ENCODE measurements around the gene SNIP1. TPM values are rescaled to one million over a fixed set of nuclear protein-coding genes. Genes with fewer than 3 reads are reported as not detected.

Gene SNIP1
- total RNA-seq, 1 experiment from 2014 or later = 15.1 TPM

DNA sequence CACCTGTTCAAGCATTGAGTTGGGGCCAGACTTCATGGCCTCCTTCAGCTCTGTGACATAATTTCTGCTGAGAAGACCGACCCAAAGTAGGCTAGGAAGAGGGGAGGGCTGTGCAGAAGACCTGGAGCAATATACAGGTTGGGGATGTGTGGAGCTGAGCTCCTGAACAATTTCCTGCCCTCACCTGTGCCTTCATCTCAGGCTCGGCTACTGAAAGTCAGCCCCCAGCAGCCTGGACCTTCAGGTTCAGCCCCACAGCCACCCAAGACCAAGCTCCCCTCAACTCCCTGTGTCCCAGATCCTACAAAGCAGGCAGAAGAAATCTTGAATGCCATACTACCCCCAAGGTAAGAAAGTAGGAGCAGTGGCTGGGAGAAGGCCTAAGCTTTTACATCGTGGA lies 3.3 kb upstream of the SNIP1 start:
- Histone ChIP-seq H3K79me2 (ENCODE audit: insufficient read depth, low read length) (no peaks in the 10 kb centered on the region; the same call in 1 of the 2 replicates), H3K18ac (ENCODE audit: insufficient read length, low read depth, low read length) (peak overlapping the region; percentile 71), H3K56ac (ENCODE audit: insufficient read length, low read depth, low read length) (no peak overlapping the region), H3T11ph (ENCODE audit: low read length) (peak overlapping the region; percentile 82), H3K79me1 (ENCODE audit: insufficient read depth, low read depth, low read length, poor library complexity, severe bottlenecking) (no peaks in the 10 kb centered on the region), H4K8ac (replicated peaks; ENCODE audit: insufficient read length, low read depth, low read length) (no peak overlapping the region), H3K4ac (ENCODE audit: low read depth, low read length) (no peak overlapping the region; the same call in 1 of the 2 replicates), H3K4me1 (ENCODE audit: insufficient read depth, low read length) (no peaks in the 10 kb centered on the region), H2BK5ac (ENCODE audit: insufficient read length, low read length) (no peak overlapping the region), H2BK15ac (ENCODE audit: low read depth, low read length) (no peak overlapping the region), H4K20me1 (ENCODE audit: control insufficient read depth, insufficient read depth, insufficient read length) (no peaks in the 10 kb centered on the region), H2AK5ac (ENCODE audit: insufficient read length, low read length) (no peak overlapping the region), H3K14ac (ENCODE audit: insufficient read depth, low read length) (peak overlapping the region; percentile 92; the same call in 1 of the 2 replicates), H3K9ac (ENCODE audit: extremely low read depth, insufficient read length, low read length) (no peak overlapping the region), H4K5ac (ENCODE audit: insufficient read length, low read depth, low read length) (no peak overlapping the region), H3K23ac (ENCODE audit: insufficient read length, low read depth, low read length) (no peak overlapping the region), H3K9me3 (ENCODE audit: control insufficient read depth, low read depth, low read length) (no peaks in the 10 kb centered on the region), H2BK20ac (ENCODE audit: low read depth, low read length, poor library complexity, severe bottlenecking) (no peak overlapping the region), H3K4me2 (ENCODE audit: insufficient read depth, insufficient read length, low read length) (peak overlapping the region; percentile 60), H2BK12ac (ENCODE audit: insufficient read length, low read depth, low read length) (peak overlapping the region; percentile 18), H3K27me3 (ENCODE audit: insufficient read depth, low read length) (no peaks in the 10 kb centered on the region), H2AFZ (ENCODE audit: low read length) (no peak overlapping the region), H3K23me2 (ENCODE audit: insufficient read length, low read depth, low read length, poor library complexity, severe bottlenecking) (peaks cover 12% of the 10 kb centered on the region), H4K91ac (ENCODE audit: insufficient read length, low read depth, low read length) (peak overlapping the region; percentile 12), H2BK120ac (ENCODE audit: low read depth, low read length, poor library complexity, severe bottlenecking) (peak overlapping the region; percentile 89), H3K27ac (ENCODE audit: insufficient read length, low read depth, low read length) (no peak overlapping the region)
- H3K4me3 Mint-ChIP-seq = peak overlapping the region; percentile 81 to 86
- H3K27ac Mint-ChIP-seq = peak overlapping the region in 2 of 3 experiments; percentile 33 to 98; a peak in 3 of 7 replicates
- peaks cover 27 to 30% of the 10 kb centered on the region in 2 experiments for H3K4me1 Mint-ChIP-seq
- H3K9me3 Mint-ChIP-seq = peaks cover 5 to 6% of the 10 kb centered on the region in 2 experiments; a peak in 3 of 5 replicates
- H3K27me3 Mint-ChIP-seq (ENCODE audit: low read depth) = peaks cover 4% of the 10 kb centered on the region
- no CpG with 5 or more reads among the region's 3 CpGs for WGBS (ENCODE audit: extremely low coverage, insufficient read length, low lambda C conversion rate)
- no peak for DNase-seq
- TF ChIP-seq, protein P1, sequence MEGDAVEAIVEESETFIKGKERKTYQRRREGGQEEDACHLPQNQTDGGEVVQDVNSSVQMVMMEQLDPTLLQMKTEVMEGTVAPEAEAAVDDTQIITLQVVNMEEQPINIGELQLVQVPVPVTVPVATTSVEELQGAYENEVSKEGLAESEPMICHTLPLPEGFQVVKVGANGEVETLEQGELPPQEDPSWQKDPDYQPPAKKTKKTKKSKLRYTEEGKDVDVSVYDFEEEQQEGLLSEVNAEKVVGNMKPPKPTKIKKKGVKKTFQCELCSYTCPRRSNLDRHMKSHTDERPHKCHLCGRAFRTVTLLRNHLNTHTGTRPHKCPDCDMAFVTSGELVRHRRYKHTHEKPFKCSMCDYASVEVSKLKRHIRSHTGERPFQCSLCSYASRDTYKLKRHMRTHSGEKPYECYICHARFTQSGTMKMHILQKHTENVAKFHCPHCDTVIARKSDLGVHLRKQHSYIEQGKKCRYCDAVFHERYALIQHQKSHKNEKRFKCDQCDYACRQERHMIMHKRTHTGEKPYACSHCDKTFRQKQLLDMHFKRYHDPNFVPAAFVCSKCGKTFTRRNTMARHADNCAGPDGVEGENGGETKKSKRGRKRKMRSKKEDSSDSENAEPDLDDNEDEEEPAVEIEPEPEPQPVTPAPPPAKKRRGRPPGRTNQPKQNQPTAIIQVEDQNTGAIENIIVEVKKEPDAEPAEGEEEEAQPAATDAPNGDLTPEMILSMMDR (conservative IDR thresholded peaks at IDR 0.05) = no peak
- peaks cover 4 to 17% (median 12%) of the 10 kb centered on the region in 3 experiments; a peak in 5 of 7 replicates for H3K36me3 Mint-ChIP-seq (ENCODE audit: insufficient read depth in 1 of 3, low read depth in 3 of 3)

Data from H9 (cell line).